NCI-H446 treated with DMSO at 0.1 percent for 48 hours (cell line): ENCODE data around the gene FRMD3.

ENCODE experiments used
- DNase-seq: peaks from one replicate; lab custom pipeline; 2025; lab: John Stamatoyannopoulos, UW

FRMD3 gene

DNA sequence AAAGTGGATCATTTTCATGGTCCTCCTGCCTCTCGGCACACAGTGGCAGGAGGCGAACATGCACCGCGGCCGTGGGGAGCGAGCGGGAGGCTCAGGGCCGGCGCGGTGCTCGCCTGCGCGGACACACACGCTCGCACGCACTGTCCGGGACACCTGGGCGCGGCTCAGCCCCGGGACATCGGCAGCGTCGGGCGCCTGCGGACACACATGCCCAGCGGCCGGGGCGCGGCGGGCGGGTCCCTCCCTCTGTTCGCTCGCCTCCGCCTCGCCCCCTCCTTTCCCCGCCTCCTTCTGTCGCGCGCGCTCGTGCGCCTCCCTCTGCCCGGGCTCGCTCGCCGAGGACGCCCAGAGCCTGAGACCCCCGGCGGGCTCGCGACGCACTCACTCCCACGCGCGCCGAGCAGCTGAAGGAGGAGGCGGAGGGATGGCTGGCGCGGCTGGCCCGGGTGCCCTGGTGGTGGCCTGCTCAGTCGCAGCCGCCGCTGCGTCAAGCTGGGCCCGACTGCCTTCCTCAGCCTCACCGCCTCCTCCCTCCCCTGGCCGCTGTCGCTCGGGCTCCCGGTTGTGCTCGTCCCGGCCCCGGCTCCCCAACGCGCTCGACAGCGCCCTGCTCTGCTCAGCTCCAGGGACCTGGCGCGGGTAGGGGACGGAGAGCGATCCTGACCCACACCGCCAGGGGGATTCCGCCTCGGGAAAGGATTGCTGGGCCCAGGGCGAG, at the start of gene FRMD3:
FRMD3 (minus strand) TSS at position 230 of the 718 bp plus-strand sequence; CDS start at position 60, 170 bp downstream.
- DNase-seq: peak; percentile 33

DNA sequence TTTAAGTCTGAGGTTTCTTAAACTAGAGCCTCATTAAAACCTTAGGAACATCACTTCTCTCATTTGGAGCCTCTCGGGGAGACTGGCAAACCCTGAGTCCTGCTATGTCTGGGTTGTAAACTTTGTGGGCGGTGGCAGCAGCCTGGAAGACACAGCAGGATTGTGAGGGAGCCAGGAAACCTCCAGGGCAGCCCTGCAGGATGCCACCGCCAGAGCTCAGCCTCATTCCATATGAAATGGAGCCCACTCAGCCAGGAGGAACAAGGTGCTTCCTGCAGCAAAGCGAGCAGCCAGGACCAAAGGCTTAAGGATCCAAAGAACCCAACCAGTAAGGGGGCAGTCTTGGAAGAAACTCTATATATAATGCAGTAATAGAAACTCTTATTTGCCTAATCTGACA, 46.8 kb upstream of the FRMD3 start:
- no peak for DNase-seq

DNA sequence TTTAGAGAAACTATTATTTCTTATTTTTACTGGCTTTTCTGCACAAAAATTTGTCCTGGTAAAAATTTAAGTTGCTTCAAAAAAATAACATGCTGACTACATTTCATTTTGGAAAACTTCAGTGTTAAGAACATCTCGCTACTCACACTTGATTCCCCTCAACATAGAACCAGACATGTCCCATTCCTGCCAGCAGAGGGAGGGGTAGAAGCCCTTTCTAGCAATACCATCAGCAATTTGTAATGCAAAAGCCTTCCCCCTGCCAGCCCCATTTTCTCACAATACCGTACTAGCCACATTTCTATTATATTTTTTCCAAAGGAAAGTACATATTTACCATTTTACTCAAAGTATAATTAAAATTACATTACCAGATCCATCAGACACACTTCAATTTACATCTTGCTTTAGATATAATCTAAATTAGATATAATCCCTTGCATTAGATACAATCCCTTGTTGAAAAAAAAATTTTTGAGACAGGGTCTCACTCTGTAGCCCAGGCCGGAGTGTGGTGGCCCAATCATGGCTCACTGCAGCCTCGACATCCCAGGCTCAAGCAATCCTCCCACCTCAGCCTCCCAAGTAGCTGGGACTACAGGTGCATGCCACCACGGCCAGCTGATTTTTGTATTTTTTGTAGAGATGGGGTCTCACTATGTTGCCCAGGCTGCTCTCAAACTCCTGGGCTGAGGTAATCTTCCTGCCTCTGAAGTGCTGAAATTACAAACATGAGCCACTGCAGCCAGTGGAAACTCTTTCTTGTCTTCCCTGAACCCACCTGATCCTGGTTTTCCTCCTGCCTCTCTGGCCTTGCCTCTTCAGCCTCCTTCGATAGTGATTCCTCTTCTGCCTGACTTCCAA, 45.2 kb upstream of the FRMD3 start:
- DNase-seq: no peak

DNA sequence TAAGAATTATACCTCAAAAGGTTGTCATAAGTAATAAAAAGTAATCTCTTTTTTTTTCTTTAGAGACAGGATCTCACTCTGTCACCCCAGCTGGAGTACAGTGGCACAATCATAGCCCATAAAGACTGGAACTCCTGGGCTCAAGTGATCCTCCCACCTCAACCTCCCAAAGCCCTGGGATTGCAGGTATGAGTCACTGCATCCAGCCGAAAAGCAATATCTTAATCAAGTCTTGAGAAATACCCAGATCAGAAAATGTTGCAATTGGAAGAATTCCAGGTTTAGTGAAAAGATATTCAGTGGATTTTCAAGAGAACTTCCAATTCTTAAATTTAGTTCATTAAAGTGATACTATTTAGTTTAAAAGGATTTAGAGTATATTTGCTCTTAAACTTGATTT, 43.8 kb upstream of the FRMD3 start:
- no peak for DNase-seq

DNA sequence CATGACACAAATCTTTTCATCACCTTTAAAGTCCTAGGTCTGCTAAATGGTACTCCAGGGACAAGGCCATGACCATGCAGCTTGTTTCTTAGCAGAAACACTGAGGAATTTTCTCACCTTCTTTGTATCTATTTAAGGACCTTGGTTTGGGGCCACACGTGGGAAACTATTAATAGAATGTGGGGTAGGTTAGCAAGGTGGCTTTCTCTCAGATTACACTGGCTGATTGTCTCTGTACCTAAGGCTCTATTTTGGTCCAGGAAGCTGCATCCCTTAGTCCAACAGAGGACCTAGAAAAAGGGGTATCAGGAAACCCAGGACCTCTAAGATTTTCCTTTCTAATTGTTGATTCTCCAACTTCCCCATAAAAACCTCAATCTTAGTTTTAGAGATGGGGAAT, 36.3 kb upstream of the FRMD3 start:
- DNase-seq: no peak

DNA sequence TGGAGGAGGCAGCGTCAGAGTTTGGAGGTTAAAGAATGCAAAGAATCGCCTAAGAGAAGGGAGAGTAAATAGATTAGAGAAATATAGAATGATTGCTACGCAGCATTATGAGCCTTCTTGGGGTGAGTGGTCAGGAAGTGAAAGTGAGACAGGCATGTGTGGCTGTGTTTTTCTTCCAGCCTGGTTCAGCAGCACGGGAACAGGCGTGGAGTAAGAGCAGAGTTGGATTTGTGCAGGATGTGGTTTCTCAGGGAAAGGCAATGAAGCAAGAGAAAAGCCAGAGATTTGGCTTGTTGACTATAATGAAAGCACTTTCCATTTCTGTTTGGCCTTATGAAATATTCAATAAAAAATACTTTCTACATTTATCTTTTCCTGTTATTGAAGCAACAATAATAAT, 34.3 kb upstream of the FRMD3 start:
- DNase-seq: no peak

DNA sequence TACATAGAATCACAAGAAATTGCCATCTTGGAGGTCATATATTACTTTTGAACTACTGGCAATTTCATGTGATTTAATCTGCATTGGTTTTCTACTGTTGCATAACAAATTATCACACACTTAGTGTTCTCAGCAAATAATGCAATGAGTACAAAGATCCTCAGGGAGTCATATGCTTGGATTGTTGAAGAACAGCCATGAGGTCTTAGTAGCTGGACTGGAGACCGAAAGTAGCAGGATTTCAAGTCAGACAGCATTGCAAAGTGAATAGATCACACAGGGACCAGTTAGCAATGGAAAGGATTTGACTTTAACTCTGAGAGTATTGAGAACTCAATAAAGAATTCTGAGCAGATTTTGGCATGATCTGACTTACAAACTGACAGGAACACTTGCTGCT, 32.2 kb upstream of the FRMD3 start:
- no peak for DNase-seq

DNA sequence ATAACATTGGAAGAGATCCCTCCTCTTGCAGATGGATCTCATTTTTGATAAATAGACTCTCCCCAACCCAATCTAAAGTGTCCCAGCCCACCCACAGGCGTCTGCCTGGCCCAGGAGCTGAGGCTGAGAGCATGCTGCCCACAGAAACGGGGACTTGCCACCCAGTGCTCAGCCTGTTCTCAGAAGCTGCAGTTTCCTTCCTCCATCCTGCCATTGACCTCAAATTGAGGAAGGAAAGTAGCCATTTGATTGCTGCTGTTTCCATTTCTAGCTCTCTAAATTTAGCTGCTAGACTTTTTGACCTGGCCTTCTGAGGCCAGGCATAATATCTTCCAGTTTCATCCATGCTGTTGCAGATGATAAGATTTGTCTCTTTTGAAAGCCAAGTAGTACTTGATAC, 31.1 kb upstream of the FRMD3 start:
- DNase-seq: no peak

DNA sequence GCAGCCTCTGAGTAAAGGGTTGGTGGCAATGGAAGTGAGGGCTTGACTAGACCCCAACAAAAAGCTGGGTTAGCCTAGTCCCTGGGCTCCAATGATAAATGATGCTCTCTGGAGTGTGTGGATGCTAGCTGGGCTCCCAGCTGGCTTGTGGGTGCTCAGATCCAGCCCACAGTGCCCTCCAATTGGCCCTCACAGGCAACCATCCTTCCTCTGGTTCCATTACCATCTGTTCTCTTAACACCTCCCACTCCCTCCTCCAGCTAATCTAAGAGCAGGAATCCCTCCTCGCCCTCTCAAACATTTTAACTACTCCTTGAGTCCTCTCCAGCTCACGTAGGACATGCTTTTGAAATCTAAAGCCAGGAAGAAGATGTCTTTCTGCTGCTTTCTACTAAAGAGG, 25.2 kb upstream of the FRMD3 start:
- DNase-seq: no peak

DNA sequence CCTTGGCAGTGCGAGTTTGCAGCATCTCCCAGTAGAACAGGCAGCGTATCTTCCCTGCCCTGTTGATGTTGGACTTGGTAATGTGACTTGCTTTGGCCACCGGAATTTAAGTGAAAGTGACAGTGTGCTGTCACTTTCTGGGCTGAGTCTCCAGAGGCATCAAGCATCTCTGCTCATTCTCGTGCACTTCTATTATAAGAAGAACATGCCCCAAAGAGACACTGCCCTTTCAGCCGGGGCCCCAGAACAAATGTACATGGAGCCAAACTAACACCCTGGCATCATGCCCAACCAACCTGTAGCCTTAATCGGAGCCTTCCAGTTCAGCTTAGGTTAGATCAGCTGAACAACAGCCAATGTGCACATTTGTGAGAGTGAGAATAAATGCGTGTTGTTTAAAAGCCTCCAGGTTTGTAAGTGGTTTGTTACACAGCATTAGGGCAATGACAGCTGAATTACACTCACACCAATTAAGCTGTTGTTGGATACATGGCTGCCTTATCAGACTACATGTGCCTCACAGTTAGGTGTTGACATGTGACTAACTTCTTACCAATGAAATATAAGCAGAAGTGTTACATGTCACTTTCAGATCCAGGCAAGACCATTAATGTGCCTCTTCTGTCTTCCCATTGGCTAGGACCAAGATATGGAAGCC, 22.1 kb upstream of the FRMD3 start:
- no peak for DNase-seq

DNA sequence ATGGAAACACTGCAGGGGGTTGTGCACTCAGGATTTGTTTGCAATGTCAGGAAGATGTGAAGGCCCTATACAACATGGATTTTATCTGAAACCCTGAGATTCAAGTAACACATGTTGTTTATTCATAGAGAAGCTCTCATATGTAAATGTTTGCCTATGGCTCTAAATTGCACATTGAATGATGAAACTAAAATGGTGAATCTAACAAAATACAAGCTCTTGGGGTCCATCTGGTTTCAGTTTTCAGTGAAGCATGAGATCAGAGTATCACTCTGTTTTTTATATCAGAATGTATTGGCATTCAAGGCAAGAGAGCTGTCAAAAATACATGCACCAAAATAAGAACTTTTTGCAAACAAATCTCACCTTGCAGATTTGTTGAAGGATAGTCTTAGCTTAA, 19.6 kb upstream of the FRMD3 start:
- DNase-seq: no peak

DNA sequence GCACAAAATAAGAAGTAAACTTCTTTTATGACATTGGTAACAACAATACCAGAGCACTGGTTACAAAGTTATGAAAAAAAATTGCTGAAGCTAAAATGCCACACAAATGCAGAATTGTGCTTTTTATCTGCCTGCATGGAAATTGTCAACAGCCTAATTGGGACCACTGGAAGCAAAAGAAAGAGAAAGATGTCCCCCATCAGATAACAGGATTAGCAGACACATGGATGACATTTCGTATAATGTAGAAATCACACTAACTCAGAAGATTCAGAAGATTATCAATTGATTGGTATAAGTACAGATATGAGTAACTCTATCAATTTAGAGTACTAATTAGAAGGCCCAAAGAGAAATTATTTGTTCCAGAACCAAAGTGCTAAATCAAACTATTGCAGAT, 19.1 kb upstream of the FRMD3 start:
- no peak for DNase-seq

DNA sequence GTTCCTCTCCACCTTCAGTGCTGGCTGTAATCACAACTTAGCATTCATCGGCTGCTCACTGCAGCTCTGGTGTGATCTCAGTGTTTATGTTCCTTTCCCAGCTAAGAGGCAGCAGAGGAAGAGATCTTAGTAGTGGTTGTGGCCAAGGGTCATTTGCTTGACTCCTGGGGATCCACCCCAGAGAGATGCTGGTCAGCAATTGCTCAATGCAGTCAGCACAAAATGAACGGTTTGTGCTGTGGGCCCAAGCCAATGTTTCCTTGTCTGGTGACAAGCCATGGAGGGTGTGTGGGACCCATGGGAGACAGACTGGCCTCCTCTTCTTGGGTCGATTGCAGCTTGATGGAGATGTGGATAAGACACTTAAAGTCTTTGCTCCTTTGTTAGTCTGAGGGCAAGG, 16.1 kb upstream of the FRMD3 start:
- DNase-seq: no peak

DNA sequence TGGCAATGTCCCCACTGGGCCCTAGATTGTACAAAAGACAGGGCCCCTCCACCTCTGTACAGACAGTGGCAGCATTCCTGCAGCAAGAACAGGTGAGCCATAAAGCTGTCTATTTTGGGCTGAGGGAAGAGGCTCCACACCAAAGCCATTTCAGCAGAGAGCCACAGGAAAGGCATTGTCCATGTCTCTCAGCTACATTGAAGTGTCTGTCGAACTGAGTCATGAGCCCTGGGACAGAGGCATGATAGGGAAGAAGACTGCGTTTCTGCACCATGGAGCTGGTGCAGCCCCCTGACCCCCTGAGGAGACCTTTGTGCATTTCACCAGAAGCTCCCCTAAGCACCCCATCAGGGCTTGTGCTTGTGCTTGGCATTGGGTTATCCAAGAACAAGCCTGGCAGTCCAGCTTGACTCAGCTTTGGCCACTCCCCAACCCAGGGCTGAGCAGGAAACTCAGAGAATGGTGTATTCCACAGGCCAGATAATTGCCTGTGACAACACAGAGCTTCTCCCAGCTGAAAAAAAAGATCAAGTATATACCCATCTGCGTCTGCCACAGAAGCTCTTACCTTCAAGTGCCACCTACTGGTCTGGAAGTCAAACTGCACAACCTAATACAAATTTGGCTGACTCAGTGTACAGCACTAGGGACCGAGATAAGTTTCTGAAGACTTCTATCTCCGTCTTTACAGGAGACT, 5.9 kb upstream of the FRMD3 start:
- peak; percentile 53 for DNase-seq

DNA sequence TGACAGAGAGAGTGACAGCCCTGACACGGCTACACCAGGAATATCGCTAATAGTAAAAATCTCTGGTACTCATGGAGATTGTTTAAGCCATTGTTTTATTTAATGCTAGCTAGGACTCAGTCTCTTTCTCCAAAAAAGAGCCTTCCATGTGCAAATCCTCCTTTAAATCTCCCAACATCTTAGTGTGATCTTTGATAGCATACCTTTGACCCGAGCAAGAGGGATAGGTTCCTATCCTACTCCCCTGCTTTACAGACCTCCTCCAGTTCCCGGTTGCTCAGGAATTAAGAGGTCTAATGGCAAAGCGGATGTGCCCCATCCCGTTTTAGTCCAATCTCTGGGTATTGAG, 663 bp upstream of the FRMD3 start:
- DNase-seq: no peak

DNA sequence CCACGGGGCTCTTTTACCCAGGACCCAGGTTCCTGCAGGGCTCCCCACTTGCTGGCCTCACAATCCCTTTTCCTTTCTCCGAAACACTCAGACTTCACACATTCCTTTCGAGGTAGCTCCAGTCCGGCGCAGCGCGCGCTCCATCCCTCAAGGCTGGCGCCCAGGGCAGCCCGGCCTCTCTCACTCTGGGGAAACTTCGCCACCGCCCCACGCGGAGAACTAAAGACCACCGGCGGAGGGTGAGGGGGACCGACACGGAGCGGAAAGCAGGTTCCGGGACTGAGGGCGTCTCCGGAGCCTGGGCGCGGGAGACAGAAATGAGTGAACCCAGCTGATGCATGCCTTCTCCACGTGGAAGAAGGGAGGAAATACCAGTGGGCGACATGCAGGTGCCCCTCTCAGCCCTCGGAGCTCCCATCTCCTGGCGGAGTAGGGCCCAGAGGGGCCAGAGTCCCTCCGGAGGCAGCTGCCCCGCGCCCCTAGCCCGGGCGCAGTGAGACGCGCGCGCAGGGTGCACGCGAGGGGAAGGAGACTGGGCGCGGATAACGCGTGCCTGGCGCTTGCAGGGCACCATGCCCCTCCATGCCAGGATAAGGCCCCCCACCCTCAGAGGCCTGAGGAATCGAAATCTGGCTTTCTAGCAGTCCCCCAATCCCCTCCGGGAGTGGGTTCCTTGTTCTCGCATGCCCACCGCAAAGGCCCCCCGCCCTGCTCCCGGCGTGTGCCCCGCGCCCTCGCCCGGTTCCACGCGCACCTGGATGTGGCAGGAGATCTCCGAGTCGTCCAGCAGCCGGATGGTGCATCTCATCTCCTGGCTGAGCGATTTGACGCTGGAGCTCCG, 650 bp downstream of the FRMD3 start:
- DNase-seq: no peak

DNA sequence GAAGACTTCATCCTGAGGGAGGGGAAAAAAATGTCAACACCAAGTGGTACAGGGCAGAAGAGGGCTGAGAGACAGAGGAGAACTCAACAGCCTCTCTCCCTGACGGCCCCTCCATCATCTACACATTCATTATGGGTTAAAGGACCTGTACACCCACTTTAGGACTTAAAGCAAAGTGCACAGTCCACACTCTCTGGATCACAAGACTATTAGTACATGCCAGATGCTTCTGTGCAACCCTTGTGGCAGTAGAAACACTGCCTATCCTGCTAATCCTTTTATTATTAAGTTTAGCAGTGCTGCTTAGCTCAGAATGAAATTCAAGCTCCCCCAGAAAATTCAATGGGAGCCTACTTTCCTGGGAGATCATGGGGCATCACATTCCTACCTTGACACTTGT, 1.9 kb downstream of the FRMD3 start:
- no peak for DNase-seq

DNA sequence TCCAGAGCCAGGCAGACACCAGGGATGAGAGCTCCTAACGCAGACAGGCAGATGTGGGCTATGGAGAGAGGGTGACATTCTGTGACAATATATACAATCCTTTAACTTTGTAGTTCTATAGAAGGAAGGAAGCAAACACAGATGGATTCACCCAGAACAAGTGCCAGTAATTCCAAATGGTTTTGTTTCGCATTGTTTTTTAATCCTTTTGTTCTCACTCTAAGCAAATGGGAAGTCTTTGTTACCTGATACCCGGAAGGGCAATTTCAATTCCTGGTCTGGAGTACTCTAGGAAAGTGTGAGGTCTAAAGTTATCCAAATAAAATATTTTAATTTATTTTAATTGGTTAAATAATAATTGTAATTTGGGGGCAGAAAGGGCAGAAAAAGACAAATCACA, 2.5 kb downstream of the FRMD3 start:
- DNase-seq: no peak

DNA sequence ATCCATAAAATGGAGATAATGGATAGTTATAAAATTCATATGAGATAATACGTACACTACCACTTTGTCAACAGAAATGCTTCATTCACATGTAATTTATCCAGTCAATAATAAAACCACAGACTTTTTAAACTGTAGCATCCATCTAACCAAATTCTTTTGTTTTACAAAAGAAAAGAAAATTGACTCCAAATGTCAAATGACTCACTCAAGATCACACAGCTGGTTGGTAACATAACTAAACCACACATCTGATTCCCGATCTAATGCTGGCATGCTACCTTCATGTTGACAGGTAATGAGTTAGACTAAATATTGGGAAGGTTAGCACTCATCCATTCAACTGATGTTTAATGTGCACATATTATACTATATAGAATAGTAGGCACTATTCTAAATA, 4.9 kb downstream of the FRMD3 start:
- DNase-seq: no peak

DNA sequence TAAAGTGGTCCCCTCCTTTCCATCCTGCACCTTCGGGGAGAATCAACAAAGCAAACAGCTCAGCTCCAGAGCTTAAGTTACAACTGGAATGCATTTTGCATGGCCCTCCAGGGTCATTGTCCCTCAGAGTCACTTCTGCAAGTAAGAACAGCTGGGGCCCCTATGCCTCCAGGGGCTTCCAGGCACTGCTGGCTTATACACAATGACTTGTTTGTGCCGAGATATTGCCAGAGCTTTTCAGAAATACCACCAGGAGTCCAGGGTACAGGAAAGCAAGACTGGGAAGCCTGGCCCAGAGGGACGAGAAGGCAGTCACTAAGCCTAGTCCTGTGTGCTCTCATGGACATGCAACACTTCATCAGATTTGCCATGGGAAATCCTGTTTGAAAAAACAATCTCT, 11.3 kb downstream of the FRMD3 start:
- DNase-seq: no peak

DNA sequence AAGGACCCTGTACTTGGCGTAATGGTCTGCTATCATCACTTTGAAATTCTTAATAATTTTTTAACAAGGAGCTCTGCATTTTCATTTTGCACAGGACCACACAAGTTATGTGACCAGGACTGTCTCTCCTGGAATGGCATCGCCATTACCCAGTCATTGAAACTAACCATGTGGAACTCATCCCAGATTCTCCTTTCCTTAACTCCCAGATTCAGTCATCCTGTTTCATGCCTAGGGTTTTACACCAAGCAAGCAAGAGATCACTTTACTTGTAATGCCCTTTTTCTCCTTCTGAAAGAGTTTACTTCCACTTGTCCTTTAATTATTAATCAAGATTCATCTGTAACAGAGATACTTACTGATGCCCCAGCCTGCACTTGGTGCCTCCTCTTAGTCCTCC, 12.0 kb downstream of the FRMD3 start:
- no peak for DNase-seq

DNA sequence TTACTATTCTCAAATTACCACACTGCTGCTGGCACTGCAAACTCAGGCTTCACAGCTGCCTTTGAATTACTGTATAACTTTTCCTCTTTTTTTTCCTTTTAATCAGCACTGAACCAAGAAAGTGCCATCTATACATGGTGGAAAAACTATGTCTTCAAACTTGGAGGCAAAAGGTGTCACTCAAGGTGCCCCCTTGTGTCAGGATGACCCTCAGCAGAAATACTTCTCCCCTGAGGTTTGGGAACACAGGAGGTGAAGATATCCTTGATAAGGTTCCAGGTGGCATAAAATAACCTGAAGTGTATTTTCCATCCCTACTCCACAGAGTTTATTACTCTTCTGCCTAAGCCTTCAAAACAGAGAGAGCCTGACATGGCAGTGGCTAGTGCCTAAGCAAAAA, 14.5 kb downstream of the FRMD3 start:
- DNase-seq: no peak
